PC-9 (cell line): ENCODE measurements around the gene MED27.

ENCODE experiments used
- EZH2 ChIP-seq: fragments of 200-600 bp; sonication (generic); IDR thresholded peaks from 2 replicates; pipeline ENCODE4 v1.8.0; 2017; ENCODE audit warnings: antibody characterized with exemption, low read depth
- TF ChIP-seq, protein P1 (sequence below): fragments of 200-600 bp; sonication (generic); conservative IDR thresholded peaks from 2 replicates; pipeline ENCODE4 v1.6.1; 2017; ENCODE audit warnings: mixed run types, antibody characterized with exemption, mild to moderate bottlenecking, moderate library complexity

DNA sequence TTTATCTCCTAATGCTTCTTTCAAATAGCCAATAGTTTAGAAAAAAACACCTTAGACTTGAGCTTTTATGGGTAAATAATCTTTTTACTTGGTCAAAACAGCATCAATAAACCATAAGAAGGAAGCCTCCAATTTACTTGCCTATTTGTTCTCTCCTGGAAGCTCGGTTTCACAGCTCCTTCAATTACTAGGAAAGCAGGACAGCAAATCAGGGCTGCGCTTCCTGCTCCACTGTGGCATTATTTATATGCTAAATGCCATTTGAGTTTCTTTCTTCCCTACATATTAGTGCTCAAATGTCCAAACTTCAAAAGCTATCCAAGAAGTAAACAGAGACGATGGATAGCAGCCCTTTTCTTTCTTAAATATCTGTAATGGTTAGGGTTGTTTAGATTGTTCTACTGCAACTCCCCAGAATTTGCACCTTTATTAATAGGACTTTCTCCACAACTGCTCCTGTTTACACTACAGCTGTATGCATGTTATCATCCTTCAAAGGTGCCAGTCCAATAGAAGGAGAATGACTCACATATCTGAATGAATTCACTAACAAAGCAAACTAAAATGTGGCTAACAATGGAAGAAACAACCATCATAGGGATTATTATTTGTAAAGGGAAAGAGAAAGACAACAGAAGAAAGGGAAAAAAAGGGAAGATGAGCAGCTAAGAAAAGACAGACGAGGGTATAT, 58.7 kb downstream of the MED27 start:
- TF ChIP-seq, protein P1, sequence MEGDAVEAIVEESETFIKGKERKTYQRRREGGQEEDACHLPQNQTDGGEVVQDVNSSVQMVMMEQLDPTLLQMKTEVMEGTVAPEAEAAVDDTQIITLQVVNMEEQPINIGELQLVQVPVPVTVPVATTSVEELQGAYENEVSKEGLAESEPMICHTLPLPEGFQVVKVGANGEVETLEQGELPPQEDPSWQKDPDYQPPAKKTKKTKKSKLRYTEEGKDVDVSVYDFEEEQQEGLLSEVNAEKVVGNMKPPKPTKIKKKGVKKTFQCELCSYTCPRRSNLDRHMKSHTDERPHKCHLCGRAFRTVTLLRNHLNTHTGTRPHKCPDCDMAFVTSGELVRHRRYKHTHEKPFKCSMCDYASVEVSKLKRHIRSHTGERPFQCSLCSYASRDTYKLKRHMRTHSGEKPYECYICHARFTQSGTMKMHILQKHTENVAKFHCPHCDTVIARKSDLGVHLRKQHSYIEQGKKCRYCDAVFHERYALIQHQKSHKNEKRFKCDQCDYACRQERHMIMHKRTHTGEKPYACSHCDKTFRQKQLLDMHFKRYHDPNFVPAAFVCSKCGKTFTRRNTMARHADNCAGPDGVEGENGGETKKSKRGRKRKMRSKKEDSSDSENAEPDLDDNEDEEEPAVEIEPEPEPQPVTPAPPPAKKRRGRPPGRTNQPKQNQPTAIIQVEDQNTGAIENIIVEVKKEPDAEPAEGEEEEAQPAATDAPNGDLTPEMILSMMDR = no peak
- no peak for TF ChIP-seq EZH2
